ENCODE measurements around the gene SYPL2.
"Not testable (repeated sequence)": the region's sequence is repeated elsewhere in the genome, so short reads cannot be mapped to it uniquely, and the experiment has no call there.

SYPL2 gene

GRCh38 chr1:109466452-109467300 lies at the start of gene SYPL2:
Gene SYPL2 (plus strand): TSS chr1:109466546. CDS start chr1:109466844, 298 bp downstream.
- DNase-seq: no peak

- DNase-seq: no peak
Measured at GRCh38 chr1:109423498-109423897, 42.8 kb upstream of the SYPL2 start.

GRCh38 chr1:109425391-109426280 lies 40.7 kb upstream of the SYPL2 start:
- DNase-seq: peak; percentile 66

GRCh38 chr1:109426281-109427170 lies 39.8 kb upstream of the SYPL2 start, which contains the start of gene PSMA5:
Gene PSMA5 (minus strand): TSS chr1:109426448. CDS start chr1:109426330, 118 bp downstream.
- peak; percentile 99 for DNase-seq

- no peak for DNase-seq
Measured at GRCh38 chr1:109427171-109427467, 39.2 kb upstream of the SYPL2 start.

GRCh38 chr1:109432336-109432735 lies 34.0 kb upstream of the SYPL2 start:
- no peak for DNase-seq

GRCh38 chr1:109433322-109433721 lies 33.0 kb upstream of the SYPL2 start:
- DNase-seq: no peak

- DNase-seq: no peak
Measured at GRCh38 chr1:109434484-109434883, 31.9 kb upstream of the SYPL2 start.

- DNase-seq: peak; percentile 77
Measured at GRCh38 chr1:109438798-109439297, 27.5 kb upstream of the SYPL2 start.

GRCh38 chr1:109441069-109441468 lies 25.3 kb upstream of the SYPL2 start:
- no peak for DNase-seq

GRCh38 chr1:109443476-109443875 lies 22.9 kb upstream of the SYPL2 start:
- DNase-seq: no peak

GRCh38 chr1:109444346-109444745 lies 22.0 kb upstream of the SYPL2 start:
- no peak for DNase-seq

- not testable (repeated sequence) for DNase-seq
Measured at GRCh38 chr1:109445949-109446695, 20.2 kb upstream of the SYPL2 start.

GRCh38 chr1:109447524-109447923 lies 18.8 kb upstream of the SYPL2 start:
- no peak for DNase-seq

GRCh38 chr1:109454497-109455133 lies 11.7 kb upstream of the SYPL2 start:
- no peak for DNase-seq

GRCh38 chr1:109457819-109458218 lies 8.5 kb upstream of the SYPL2 start:
- DNase-seq: no peak

- DNase-seq: no peak
Measured at GRCh38 chr1:109466125-109466451, 258 bp upstream of the SYPL2 start.

GRCh38 chr1:109467301-109467777 lies 993 bp downstream of the SYPL2 start:
- no peak for DNase-seq

- no peak for DNase-seq
Measured at GRCh38 chr1:109468061-109468460, 1.7 kb downstream of the SYPL2 start.

GRCh38 chr1:109468903-109469302 lies 2.6 kb downstream of the SYPL2 start:
- no peak for DNase-seq

GRCh38 chr1:109470245-109470644 lies 3.9 kb downstream of the SYPL2 start:
- DNase-seq: no peak
